HG02943 (cell line): ENCODE results near the gene OR51T1.
"Not testable (repeated sequence)": the region's sequence is repeated elsewhere in the genome, so short reads cannot be mapped to it uniquely, and the experiment has no call there.

Experiments
- ATAC-seq: cut with Tn5 transposase; IDR thresholded peaks from one replicate; pipeline ENCODE4 v1.9.1; 2021; ENCODE audit warnings: mild to moderate bottlenecking, low read depth, moderate library complexity; ENCODE audit not compliant: unreplicated experiment

OR51T1 gene, protein sequence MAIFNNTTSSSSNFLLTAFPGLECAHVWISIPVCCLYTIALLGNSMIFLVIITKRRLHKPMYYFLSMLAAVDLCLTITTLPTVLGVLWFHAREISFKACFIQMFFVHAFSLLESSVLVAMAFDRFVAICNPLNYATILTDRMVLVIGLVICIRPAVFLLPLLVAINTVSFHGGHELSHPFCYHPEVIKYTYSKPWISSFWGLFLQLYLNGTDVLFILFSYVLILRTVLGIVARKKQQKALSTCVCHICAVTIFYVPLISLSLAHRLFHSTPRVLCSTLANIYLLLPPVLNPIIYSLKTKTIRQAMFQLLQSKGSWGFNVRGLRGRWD

DNA sequence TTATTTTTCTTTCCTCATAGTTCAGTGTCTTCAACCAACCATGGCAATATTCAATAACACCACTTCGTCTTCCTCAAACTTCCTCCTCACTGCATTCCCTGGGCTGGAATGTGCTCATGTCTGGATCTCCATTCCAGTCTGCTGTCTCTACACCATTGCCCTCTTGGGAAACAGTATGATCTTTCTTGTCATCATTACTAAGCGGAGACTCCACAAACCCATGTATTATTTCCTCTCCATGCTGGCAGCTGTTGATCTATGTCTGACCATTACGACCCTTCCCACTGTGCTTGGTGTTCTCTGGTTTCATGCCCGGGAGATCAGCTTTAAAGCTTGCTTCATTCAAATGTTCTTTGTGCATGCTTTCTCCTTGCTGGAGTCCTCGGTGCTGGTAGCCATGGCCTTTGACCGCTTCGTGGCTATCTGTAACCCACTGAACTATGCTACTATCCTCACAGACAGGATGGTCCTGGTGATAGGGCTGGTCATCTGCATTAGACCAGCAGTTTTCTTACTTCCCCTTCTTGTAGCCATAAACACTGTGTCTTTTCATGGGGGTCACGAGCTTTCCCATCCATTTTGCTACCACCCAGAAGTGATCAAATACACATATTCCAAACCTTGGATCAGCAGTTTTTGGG, at the start of gene OR51T1:
Gene OR51T1, plus strand, starts transcription at position 41 of the 641 bp plus-strand sequence. Its CDS starts 0 bp downstream, at position 41.
- no peak for ATAC-seq

DNA sequence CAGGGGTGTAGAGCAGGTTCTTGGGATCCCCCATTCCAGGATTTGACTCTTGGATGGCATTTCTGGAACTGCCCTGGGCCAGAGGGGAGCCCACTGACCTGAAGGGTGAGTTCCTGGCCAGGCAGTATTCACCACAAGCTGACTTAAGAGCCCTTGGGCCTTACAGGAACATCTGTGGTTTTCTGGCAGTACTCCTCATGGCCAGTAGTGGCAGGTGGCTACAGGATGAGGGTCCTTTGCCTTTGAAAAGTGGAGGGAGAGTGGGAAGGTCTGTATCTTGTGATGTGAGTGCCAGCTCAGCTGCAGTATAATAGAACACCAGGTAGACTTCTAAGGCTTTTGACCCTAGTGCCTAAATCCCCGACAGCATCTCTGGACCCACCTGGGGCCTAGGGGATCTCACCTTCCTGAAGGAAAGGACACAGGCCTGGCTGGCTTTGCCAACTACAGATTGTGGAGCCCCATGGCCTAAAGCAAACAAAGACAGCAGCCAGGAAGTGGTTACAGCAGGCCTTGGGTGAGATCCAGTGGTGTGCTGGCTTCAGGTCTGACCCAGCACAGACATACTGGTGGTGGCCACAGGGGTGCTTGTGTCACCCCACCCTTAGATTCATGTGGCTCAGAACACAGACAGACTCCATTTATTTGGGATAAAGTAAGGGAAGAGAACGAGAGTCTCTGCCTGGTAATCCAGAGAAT, 41.7 kb upstream of the OR51T1 start:
- ATAC-seq, result no peak

DNA sequence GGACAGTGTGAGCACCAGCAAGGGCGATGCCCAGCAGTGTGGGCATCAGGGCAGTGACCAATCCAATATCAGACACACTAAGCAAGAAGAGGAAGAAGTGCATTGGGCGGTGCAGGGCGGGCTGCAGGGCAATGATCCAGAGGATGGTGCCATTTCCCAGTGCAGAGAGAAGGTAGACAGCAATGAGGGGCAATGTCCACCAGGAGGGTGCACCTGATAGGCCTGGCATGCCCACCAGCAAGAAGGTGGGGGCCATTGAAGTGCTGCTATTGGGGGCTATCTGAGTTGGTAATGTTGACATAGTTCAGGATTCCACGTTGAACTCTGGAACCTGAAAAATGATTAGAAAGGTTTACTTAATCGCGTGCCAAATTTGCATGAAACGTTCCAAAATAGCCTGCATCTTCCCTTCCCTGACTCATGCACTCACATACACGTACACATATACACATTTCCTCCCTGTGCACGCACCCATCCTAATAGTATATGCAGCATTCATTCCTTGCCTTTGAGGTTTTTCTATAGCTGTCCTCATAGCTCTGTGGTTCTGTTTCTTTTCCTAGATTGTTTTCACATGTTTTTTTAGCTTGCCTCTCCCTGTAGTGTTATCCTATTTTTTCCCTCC, 32.7 kb upstream of the OR51T1 start, which contains the start of gene OR51S1:
Gene OR51S1, minus strand, starts transcription at position 301 of the 625 bp plus-strand sequence. Its CDS starts 0 bp downstream, at position 301.
- ATAC-seq, result no peak

DNA sequence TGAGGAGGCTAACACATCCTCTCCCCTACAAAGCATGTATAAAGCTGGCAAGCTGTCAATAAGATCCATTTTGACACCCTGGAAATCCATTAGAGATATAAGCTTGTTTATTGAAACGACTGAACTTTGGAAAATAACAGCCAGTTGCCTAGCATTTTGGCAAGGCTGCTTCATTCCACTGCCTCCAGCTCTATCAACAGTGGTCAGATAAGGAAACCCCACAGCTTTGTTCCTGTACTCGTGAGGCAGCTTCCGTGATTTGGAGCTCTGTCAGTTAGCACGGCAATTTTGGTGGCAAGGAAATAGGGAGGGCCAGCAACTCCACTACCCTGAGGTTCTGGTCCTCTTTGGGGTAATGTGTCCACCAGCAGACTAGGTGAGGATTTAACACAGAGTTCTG, 30.7 kb upstream of the OR51T1 start:
- ATAC-seq, result no peak

DNA sequence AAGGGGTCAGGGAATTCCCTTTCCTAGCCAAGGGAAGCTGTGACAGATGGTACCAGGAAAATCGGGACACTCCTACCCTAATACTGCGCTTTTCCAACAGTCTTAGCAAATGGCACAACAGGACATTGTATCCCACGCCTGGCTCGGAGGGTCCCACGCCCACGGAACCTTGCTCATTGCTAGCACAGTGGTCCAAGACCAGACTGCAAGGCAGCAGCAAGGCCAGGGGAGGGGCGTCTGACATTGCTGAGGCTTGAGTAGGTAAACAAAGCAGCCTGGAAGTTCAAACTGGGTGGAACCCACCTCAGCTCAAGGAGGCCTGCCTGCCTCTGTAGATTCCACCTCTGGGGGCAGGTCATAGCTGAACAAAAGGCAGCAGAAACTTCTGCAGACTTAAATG, 27.4 kb upstream of the OR51T1 start:
- not testable (repeated sequence) for ATAC-seq

DNA sequence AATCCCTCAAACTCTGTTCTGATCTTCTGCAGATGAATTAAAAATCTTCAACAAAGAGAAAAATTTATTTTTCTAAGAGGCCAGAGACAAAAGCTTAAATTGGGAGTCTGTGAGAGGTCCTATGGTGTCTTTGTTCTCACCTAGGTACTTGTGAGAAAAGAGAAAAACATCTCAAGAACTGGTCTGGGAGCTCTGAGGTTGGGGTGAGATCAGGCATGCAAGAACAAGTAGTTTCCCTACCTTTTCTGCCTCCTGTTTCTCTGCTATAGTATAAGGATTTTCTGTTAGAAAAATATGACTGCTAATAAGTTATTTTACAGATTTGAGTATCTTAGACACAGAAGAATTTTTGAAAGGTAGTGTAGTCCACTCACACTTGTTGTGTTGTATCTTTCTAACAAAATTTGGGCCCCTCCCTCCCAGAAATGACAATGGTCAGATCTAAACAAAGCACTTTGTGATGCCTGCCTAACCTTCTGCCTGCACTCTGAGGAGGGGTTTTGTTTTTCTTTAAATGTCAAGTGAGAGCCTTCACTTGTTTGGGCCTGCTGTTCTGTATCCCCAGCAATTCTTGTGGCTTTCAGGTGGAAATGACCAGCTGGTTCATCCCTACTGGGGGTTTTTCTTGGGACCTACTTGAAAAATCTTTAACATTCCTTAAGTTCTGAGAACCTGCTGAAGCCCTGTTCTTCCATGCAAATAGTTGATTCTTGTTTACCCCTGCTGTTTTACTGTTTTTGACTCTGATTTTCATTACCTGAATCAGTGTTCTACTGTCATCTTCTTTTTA, 19.1 kb upstream of the OR51T1 start:
- ATAC-seq, result no peak

DNA sequence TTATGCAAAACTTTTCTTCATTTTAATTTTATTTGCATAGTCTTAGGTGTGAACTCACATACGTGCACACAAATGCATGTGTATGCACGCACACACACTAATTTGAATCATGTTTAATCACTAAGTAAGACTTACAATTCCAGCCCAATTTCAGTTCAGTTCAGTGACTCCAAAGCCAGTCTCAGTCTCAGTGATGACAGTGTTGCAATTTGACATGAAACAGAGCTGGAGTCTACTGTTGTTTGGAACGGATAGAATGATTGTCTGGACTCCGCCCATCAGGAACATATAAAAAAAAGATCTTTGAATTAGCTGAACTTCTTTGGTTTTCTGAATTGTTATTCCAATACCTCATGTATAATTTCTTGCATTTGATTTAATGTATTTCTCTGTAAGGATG, 17.8 kb upstream of the OR51T1 start:
- ATAC-seq, result no peak

DNA sequence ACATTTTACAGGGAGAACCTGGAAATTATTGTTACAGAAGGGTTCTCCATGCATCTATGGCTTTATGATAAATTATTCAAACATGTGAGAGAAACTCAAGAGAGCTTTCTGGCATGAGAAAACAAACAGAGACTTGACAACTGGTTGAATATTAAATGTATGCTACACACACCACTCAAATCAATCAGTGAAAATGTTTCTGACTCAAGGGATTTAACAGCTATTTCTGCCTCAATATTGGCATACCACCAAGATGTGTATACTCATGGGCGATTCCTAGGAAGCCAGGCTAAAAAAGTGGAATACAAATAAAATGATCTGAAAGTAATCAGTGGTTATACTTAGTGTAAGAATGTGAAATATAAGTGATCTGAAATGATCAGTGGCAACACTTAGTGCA, 15.8 kb upstream of the OR51T1 start:
- ATAC-seq, result no peak

DNA sequence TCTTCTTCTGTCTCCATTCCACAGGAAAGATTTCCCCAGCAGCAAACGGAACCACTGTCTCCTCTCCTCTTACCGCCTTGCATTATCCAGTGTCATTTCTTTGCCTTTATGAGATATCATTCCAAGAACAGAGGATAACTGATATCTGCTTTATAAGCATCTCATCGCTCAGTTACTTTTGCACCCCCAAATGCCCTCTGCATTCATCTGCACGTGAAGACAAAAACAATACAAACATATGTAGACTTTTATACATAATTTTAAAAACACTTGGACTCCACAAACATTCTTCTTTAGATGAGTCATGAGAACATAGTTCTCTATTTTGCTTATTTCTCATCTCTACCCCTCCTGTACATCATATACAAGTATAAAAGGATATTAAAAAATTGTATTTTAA, 512 bp upstream of the OR51T1 start:
- no peak for ATAC-seq

DNA sequence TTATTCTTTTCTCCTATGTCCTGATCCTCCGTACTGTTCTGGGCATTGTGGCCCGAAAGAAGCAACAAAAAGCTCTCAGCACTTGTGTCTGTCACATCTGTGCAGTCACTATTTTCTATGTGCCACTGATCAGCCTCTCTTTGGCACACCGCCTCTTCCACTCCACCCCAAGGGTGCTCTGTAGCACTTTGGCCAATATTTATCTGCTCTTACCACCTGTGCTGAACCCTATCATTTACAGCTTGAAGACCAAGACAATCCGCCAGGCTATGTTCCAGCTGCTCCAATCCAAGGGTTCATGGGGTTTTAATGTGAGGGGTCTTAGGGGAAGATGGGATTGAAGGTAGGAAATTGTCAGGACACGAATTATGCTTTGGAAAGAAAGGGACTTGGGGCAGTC, 843 bp downstream of the OR51T1 start:
- ATAC-seq, result no peak

DNA sequence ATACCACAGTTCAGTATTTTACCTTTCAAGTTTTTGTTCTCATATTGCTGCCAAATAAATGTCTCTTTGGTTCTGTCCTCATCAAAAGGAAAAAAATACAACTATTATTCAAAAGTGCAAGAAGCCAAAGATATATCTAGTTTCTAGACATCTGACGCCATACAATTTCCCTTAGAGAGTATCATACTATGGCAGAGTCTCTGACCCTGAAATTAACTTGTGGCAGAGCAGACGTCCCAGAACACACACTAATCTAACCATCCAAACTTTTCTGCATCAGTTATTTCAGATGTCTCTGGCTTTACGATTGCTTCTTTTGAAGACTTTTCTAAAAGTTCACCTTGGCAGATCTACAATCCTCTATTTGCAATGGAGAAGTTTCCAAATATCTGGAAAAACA, 2.7 kb downstream of the OR51T1 start:
- ATAC-seq, result no peak

DNA sequence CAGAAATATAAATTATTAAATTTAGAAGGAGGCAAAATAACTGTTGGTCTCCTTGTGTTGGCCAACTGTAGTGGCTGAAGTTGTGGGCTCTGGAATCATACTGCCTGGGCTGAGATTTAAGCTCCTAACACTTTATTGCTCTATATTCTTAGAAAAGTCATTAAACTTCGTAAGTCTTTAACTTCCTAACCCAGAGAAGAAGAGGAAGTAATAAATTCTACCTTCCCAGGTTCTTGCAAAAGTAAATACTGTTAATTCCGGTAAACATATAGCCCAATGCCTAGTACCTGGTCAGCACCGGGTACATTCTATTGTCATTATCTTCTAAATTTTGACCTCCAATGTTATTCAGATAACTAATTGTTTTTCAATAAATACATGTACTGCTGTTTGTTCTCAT, 4.5 kb downstream of the OR51T1 start:
- no peak for ATAC-seq

DNA sequence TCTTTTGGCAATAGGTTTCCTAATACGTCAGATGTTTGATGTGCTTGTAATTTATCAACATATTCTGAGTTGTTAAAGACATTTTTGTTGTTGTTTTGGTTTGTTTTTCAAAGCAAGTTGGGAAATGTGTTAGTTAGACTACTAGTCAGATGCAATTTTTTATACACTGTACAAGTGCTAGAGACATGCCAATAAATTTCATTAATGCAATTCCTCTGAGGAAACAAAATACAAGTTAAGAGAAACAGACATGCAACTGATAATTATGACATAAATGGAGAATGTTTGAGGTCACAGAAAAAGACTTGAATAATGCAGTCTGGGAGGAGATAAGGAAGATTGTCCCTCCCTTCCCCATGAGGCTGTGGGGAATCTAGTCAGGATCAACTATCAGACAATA, 5.9 kb downstream of the OR51T1 start:
- no peak for ATAC-seq

DNA sequence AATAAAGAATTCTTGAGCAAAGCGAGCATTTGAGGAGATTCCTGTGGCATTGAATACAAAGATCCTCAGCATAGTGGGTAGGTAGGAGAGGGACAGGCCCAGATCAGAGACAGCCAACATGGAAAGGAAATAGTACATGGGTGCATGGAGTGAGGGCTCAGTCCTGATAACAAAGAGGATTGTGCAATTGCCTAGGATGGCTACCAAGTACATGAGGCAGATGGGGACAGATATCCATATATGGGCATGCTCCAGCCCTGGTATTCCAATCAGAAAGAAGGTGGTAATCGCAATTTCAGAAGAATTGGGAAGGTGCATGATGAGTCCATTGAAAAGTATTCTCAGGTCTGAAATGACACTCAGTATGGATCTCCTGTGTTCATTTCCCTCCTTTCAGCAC, 8.6 kb downstream of the OR51T1 start:
- no peak for ATAC-seq

DNA sequence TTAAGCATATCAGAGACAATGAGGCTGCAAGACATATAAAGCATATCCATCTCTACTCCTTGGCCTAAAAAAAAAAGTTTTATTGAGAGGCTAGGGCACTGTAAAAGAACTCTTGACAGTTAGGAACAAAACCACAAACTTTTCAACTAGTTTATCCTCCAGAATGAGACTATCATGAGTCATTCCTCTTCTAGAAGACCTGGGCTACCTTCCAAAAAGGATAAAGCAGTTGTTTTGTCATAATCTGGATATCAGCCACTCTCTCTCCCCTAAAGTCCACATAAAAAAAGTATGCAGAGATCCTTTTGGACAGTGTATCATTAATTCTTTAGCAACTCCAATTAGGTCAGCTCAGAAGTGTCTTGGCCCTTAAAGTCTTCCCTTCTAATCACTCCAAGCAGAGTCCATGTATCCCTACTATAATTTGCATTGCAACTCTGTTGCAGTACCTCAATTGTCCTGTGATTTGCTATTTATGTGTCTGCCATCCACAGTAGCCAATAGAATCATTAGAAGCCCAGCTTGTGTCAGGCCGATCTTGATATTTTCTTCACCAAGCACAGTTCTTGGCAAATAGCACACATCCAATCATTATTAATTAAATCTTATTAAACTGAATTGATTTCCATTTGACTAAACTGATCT, 10.4 kb downstream of the OR51T1 start:
- no peak for ATAC-seq

DNA sequence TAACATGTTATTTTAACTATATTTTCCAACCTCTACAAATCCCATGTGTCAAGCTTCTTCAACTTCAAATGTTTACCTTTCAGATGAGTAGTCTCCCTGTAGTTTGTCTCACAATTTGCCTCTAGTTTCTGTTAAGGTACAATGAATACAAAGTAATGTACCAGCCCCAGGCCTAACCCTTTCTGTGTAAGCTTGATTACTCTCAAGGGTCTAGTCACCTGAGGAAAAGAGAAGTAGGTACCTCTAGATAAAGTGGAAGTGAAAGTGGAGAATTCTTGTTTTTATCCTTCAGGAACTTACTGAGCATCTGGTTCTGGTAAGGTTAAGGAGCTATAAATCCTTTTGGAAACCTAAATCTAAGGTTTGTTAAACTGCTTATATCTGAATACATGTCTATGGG, 21.8 kb downstream of the OR51T1 start, which contains the start of gene OR51A7:
Gene OR51A7, plus strand, starts transcription at position 300 of the 400 bp plus-strand sequence. CDS start 3,587 bp downstream, outside the sequence.
- no peak for ATAC-seq

DNA sequence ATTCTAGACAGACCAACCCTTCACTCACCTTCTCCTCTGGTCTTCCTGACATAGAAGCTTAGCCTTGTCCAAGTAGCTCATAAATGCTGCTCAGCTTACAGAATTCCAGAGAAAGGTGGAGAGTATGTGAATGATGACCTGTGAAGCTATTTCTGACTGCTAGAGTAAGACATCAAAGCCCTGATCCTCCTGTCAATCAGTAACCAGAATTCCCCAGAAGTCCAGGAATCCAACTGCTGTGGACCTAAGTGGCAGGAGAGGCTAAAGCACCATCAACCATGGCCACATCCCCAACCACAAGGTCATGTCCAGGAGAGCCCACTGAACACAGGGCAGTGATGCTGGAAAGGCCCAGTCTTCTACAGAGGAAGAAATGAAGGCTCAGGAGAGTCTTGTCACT, 34.9 kb downstream of the OR51T1 start:
- ATAC-seq, result no peak

DNA sequence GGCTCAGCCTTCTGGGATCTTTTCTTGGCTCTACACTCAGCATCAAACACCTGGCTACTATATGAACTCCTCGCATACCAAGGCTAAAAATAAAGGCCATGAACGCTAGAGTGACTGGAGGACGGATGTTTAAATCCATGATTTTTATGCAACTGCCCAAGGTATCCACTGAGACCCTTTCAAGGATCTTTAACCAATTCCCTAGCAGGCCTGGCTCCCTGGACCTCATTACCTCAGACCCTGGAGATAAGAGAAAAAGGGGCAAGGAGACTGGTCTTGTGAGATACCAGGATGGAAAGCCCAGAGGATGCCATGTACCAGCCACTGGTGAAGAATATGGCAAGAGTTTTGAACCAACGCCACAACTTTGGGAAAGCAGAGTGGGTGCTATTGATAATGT, 37.5 kb downstream of the OR51T1 start, which contains the start of gene OR51G2:
Gene OR51G2, minus strand, starts transcription at position 101 of the 400 bp plus-strand sequence. CDS start 3,687 bp downstream, outside the sequence.
- ATAC-seq, result no peak

DNA sequence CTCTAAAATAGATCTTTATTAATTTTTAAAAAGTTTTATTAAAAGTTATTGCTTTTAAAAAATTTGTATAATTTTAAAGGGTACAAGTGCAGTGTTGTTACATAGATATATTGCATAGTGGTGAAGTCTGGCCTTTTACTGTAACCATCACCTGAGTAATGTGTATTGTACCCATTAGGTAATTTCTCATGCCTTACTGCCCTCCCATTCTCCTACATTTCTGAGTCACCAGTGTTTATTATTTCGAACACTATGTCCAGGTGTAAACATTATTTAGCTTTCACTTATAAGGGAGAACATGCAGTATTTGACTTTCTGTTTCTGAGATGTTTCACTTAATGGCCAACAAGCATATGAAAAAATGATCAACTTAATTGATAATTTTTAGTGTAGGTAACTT, 40.1 kb downstream of the OR51T1 start:
- ATAC-seq, result no peak

DNA sequence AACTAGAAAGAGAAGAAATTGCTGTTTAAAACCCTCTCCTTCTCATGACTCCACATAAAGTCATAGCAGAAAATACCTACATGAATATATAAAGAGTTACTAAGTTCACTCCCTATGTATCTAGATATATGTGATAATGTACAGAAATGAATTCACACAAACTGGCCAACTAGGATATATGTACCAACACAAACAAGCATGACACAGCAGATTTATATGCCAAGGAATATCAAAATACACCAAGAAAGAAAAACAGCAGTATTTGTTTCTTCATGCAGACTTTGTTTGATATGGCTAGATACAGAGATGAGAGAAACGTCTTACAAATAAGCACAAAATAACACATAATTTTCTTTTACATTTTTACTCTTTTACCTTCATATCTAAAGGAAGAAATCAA, 40.6 kb downstream of the OR51T1 start:
- no peak for ATAC-seq
